Measurements from ENCODE around the gene KIF15. TPM values are rescaled to one million over a fixed set of nuclear protein-coding genes. Genes with fewer than 3 reads are reported as not detected.

KIF15 gene
- total RNA-seq, 4 donors from 2014 or later, result 0.25 to 1.6 (median 0.38) TPM

DNA sequence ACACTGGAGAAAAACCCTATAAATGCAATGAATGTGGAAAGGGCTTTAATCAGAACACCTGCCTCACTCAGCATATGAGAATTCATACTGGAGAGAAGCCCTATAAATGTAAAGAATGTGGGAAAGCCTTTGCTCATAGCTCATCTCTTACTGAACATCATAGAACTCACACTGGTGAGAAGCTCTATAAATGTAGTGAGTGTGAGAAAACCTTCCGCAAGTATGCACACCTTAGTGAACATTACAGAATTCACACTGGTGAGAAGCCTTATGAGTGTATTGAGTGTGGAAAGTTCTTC is 39.5 kb upstream of the KIF15 start:
- DNase-seq (no peak), ATAC-seq (no peak)
- H3K27me3 ChIP-seq, result no peaks in the 10 kb centered on the region
- no peak for TF ChIP-seq POLR2A (IDR thresholded peaks at IDR 0.05)
- TF ChIP-seq, protein P1, sequence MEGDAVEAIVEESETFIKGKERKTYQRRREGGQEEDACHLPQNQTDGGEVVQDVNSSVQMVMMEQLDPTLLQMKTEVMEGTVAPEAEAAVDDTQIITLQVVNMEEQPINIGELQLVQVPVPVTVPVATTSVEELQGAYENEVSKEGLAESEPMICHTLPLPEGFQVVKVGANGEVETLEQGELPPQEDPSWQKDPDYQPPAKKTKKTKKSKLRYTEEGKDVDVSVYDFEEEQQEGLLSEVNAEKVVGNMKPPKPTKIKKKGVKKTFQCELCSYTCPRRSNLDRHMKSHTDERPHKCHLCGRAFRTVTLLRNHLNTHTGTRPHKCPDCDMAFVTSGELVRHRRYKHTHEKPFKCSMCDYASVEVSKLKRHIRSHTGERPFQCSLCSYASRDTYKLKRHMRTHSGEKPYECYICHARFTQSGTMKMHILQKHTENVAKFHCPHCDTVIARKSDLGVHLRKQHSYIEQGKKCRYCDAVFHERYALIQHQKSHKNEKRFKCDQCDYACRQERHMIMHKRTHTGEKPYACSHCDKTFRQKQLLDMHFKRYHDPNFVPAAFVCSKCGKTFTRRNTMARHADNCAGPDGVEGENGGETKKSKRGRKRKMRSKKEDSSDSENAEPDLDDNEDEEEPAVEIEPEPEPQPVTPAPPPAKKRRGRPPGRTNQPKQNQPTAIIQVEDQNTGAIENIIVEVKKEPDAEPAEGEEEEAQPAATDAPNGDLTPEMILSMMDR (IDR thresholded peaks at IDR 0.05 in 4 of 5, conservative IDR thresholded peaks at IDR 0.05 in 1 of 5), result no peak
- in situ Hi-C loops (cut with MboI; ENCODE audit: low sequenced_read_pairs in 4 of 4) (no loop called here), intact Hi-C loops (cut with DNase I; ENCODE audit: low total_unique reads) (no loop called here)
- peak overlapping the region in 1 of 4 donors; percentile 35 for H3K4me3 ChIP-seq
- H3K9me3 ChIP-seq, result peaks cover 16 to 78% (median 43%) of the 10 kb centered on the region in 3 donors
- peaks cover 10 to 61% of the 10 kb centered on the region in 2 donors for H3K36me3 ChIP-seq
- H3K4me1 ChIP-seq, result no peaks in the 10 kb centered on the region
- H3K27ac ChIP-seq, result no peak overlapping the region

DNA sequence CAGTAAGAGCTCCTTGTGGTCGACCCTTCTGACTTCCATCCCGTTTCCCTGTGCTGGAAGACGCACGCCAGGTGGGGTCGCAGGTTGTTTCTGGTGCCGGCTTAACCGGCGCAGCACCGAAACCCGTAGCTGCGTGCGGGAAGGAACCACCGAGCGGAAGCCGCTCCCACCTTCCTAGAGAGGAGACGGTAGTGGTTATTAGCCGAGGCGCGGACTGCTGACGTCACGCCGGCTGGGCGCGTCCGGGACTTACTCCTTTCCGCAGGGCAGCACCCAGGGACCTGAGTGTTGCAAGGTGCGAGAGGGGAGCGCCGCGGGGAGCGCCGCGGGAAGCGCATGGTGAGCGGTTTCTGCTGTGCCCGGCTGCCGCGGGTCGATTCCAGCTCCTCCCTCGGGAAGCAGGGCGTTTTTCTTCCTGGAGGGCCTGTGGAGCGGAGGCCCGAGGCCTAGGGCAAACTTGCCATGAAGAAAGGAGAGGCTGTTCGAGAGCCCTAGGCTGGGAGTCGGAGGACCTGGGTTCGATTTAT is 32.1 kb upstream of the KIF15 start, which contains the start of gene ZNF501:
Gene ZNF501 (plus strand): TSS at position 252 of the 527 bp plus-strand sequence. CDS start 4,787 bp downstream, outside the sequence.
- H3K9me3 ChIP-seq, result peaks cover 8 to 56% (median 26%) of the 10 kb centered on the region in 3 donors
- H3K27ac ChIP-seq, result peak within 1 kb of the TSS; percentile 55 to 76 (median 65)
- ATAC-seq (peak; percentile 98 to 100), DNase-seq (peak; percentile 88 to 92)
- H3K27me3 ChIP-seq, result no peaks in the 10 kb centered on the region
- H3K36me3 ChIP-seq, result peaks cover 14 to 42% of the 10 kb centered on the region in 2 donors
- peak within 1 kb of the TSS; percentile 71 to 90 (median 82) for H3K4me3 ChIP-seq
- peaks cover 9 to 13% of the 10 kb centered on the region in 2 donors for H3K4me1 ChIP-seq
- TF ChIP-seq, protein P1 (IDR thresholded peaks at IDR 0.05 in 4 of 5, conservative IDR thresholded peaks at IDR 0.05 in 1 of 5), result no peak
- peak in 1 of 2 donors; percentile 32 for TF ChIP-seq POLR2A (IDR thresholded peaks at IDR 0.05)
- in situ Hi-C loops (cut with MboI; ENCODE audit: low sequenced_read_pairs in 4 of 4) (no loop called here), intact Hi-C loops (cut with DNase I; ENCODE audit: low total_unique reads) (loop anchor here (1.0 kb wide), 2 partner anchors 17 to 32 kb away; partner anchors contain the start of genes KIAA1143, KIF15 and ZNF502)

DNA sequence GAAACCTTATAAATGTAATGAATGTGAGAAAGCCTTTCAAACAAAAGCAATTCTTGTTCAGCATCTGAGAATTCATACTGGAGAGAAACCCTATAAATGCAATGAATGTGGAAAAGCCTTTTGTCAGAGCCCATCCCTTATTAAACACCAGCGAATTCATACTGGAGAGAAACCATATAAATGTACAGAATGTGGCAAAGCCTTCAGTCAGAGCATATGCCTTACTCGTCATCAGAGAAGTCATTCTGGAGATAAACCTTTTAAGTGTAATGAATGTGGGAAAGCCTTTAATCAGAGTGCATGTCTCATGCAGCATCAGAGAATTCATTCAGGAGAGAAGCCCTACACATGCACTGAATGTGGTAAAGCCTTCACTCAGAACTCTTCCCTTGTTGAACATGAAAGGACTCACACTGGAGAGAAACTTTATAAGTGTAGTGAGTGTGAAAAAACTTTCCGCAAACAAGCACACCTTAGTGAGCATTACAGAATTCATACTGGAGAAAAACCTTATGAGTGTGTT is 26.9 kb upstream of the KIF15 start:
- in situ Hi-C loops (cut with MboI; ENCODE audit: low sequenced_read_pairs in 4 of 4), result no loop called here
- Histone ChIP-seq H3K27me3 (no peaks in the 10 kb centered on the region), H3K9me3 (peaks cover 14 to 67% (median 39%) of the 10 kb centered on the region in 3 donors), H3K36me3 (peaks cover 21 to 64% of the 10 kb centered on the region in 2 donors), H3K4me1 (peaks cover 5 to 9% of the 10 kb centered on the region in 2 donors), H3K27ac (no peak overlapping the region), H3K4me3 (peak overlapping the region in 1 of 4 donors; percentile 35)
- TF ChIP-seq, protein P1 (IDR thresholded peaks at IDR 0.05 in 4 of 5, conservative IDR thresholded peaks at IDR 0.05 in 1 of 5), result no peak
- TF ChIP-seq POLR2A (IDR thresholded peaks at IDR 0.05), result no peak
- ATAC-seq (no peak), DNase-seq (no peak)
- intact Hi-C loops (cut with DNase I; ENCODE audit: low total_unique reads), result no loop called here

DNA sequence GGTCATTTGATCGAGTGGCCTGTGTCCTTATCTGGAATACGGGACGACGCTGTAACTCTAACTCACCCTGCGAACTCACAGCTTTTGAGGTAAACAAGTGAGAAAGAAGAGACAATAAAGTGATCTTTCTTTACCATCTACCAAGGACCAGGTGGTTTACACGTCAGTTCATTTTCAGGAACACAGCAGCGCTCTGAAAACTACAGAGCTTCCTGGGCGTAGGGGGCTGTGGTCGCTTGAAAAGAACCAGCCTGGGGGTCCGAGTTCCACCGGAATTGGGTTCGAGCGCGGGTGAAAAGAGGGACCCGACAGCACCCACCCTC is 532 bp upstream of the KIF15 start:
- Histone ChIP-seq H3K4me3 (peak overlapping the region; percentile 60 to 100 (median 74)), H3K27me3 (no peaks in the 10 kb centered on the region), H3K27ac (peak overlapping the region; percentile 77 to 91 (median 88)), H3K4me1 (peaks cover 11 to 12% of the 10 kb centered on the region in 2 donors), H3K9me3 (peaks cover 0 to 6% (median 0%) of the 10 kb centered on the region in 3 donors), H3K36me3 (peaks cover 0 to 27% of the 10 kb centered on the region in 2 donors)
- ATAC-seq (peak in 1 of 2 donors; percentile 25), DNase-seq (no peak)
- TF ChIP-seq POLR2A (IDR thresholded peaks at IDR 0.05), result no peak
- TF ChIP-seq, protein P1 (IDR thresholded peaks at IDR 0.05 in 4 of 5, conservative IDR thresholded peaks at IDR 0.05 in 1 of 5), result no peak
- intact Hi-C loops (cut with DNase I; ENCODE audit: low total_unique reads), result loop anchor here (1.0 to 5.0 kb wide), 7 partner anchors 32 to 424 kb away; partner anchors contain the start of genes EXOSC7, TCAIM, TMEM42 and ZDHHC3
- in situ Hi-C loops (cut with MboI; ENCODE audit: low sequenced_read_pairs in 4 of 4), result loop anchor here in 1 of 4 donors (10.0 kb wide), 1 partner anchor 214 kb away; the partner anchor contains the start of genes EXOSC7 and ZDHHC3

All from gastrocnemius medialis (tissue), 4 donors.